HEK293 (cell line): ENCODE data around the gene FRY.

Experiments used
- CTCF ChIA-PET: fragments of 350-600 bp; formaldehyde crosslinking; extraction: SDS; loops from one replicate; lab custom pipeline; 2021; ENCODE audit warnings: antibody characterized with exemption; lab: Yijun Ruan, JAX
- POLR2A ChIA-PET: fragments of 300-600 bp; formaldehyde crosslinking; extraction: SDS; loops from one replicate; lab custom pipeline; 2020; ENCODE audit warnings: antibody characterized with exemption, inconsistent platforms; lab: Yijun Ruan, JAX
- H3K27ac ChIP-seq: fragments of 200-500 bp; sonication (Bioruptor generic); 2 replicates; pipeline ENCODE4 v1.5.1; 2014; ENCODE audit warnings: low read depth, low read length, control low read depth, inconsistent platforms; ENCODE audit errors: extremely low read depth
- H3K36me3 ChIP-seq, 2 experiments: fragments of 200-500 bp in 1 of 2; sonication (Bioruptor generic) in 1 of 2; 1 replicate in 1 of 2; 2 replicates in 1 of 2; pipeline ENCODE4 v1.5.1; 2014 to 2017; ENCODE audit warnings: inconsistent platforms in 2 of 2, low read length in 2 of 2; ENCODE audit not compliant: control insufficient read depth in 2 of 2, insufficient read depth in 1 of 2
- H3K4me1 ChIP-seq: fragments of 200-500 bp; sonication (Bioruptor generic); 2 replicates; pipeline ENCODE4 v1.5.1; 2014; ENCODE audit warnings: mild to moderate bottlenecking, low read length, inconsistent platforms; ENCODE audit not compliant: control insufficient read depth, insufficient read depth
- H3K4me3 ChIP-seq: 2 replicates; pipeline ENCODE4 v1.5.1; 2011; ENCODE audit warnings: low read depth, mild to moderate bottlenecking, control low read depth, low read length, moderate library complexity
- H3K9me3 ChIP-seq: fragments of 200-500 bp; sonication (Bioruptor generic); 2 replicates; pipeline ENCODE4 v1.5.1; 2014; ENCODE audit warnings: low read depth, low read length, inconsistent platforms; ENCODE audit not compliant: control insufficient read depth, insufficient read depth
- GFI1B ChIP-seq: fragments of 450-650 bp; formaldehyde crosslinking; IDR thresholded peaks from 2 replicates; pipeline ENCODE4 v1.5.1; 2016; ENCODE audit warnings: missing biosample characterization, missing genetic modification characterization
- HOXA7 ChIP-seq: sonication (generic); formaldehyde crosslinking; IDR thresholded peaks from 2 replicates; pipeline ENCODE4 v1.8.1; 2022; ENCODE audit warnings: missing genetic modification reagents, borderline replicate concordance
- KLF17 ChIP-seq: fragments of 450-650 bp; formaldehyde crosslinking; IDR thresholded peaks from 2 replicates; pipeline ENCODE4 v1.5.1; 2016; ENCODE audit warnings: missing biosample characterization, missing genetic modification characterization
- RBAK ChIP-seq: fragments of 450-650 bp; formaldehyde crosslinking; IDR thresholded peaks from 2 replicates; pipeline ENCODE4 v1.5.1; 2016; ENCODE audit warnings: missing biosample characterization, missing genetic modification characterization
- TSHZ1 ChIP-seq: fragments of 450-650 bp; formaldehyde crosslinking; IDR thresholded peaks from 2 replicates; pipeline ENCODE4 v1.5.1; 2016; ENCODE audit warnings: missing biosample characterization, missing genetic modification characterization, borderline replicate concordance
- WT1 ChIP-seq: fragments of 450-650 bp; formaldehyde crosslinking; IDR thresholded peaks from 2 replicates; pipeline ENCODE4 v1.5.1; 2016; ENCODE audit warnings: missing biosample characterization, missing genetic modification characterization
- ZBTB48 ChIP-seq: fragments of 450-650 bp; formaldehyde crosslinking; IDR thresholded peaks from 2 replicates; pipeline ENCODE4 v1.5.1; 2016; ENCODE audit warnings: missing biosample characterization, missing genetic modification characterization
- ZNF133 ChIP-seq: fragments of 450-650 bp; formaldehyde crosslinking; IDR thresholded peaks from 2 replicates; pipeline ENCODE4 v1.5.1; 2016; ENCODE audit warnings: missing biosample characterization, missing genetic modification characterization
- ZNF169 ChIP-seq: fragments of 450-650 bp; formaldehyde crosslinking; IDR thresholded peaks from 2 replicates; pipeline ENCODE4 v1.5.1; 2016; ENCODE audit warnings: missing biosample characterization, missing genetic modification characterization
- ZNF48 ChIP-seq: fragments of 450-650 bp; formaldehyde crosslinking; IDR thresholded peaks from 2 replicates; pipeline ENCODE4 v1.5.1; 2016; ENCODE audit warnings: missing biosample characterization, missing genetic modification characterization
- ZNF571 ChIP-seq: fragments of 450-650 bp; formaldehyde crosslinking; IDR thresholded peaks from 2 replicates; pipeline ENCODE4 v1.5.0; 2017; ENCODE audit warnings: missing biosample characterization, missing genetic modification characterization
- ZNF600 ChIP-seq: fragments of 450-650 bp; formaldehyde crosslinking; IDR thresholded peaks from 2 replicates; pipeline ENCODE4 v1.5.1; 2016; ENCODE audit warnings: missing biosample characterization, missing genetic modification characterization
- ZNF658 ChIP-seq: fragments of 450-650 bp; formaldehyde crosslinking; IDR thresholded peaks from 2 replicates; pipeline ENCODE4; 2016; ENCODE audit warnings: missing biosample characterization, missing genetic modification characterization
- ZNF704 ChIP-seq: fragments of 450-650 bp; formaldehyde crosslinking; IDR thresholded peaks from 2 replicates; pipeline ENCODE4 v1.5.1; 2016; ENCODE audit warnings: missing biosample characterization, missing genetic modification characterization
- ZNF776 ChIP-seq: fragments of 450-650 bp; formaldehyde crosslinking; IDR thresholded peaks from 2 replicates; pipeline ENCODE4 v1.5.0; 2017; ENCODE audit warnings: missing biosample characterization, missing genetic modification characterization, borderline replicate concordance
- ZNF777 ChIP-seq: fragments of 450-650 bp; formaldehyde crosslinking; IDR thresholded peaks from 2 replicates; pipeline ENCODE4 v1.5.1; 2017; ENCODE audit warnings: missing biosample characterization, missing genetic modification characterization, borderline replicate concordance
- ZSCAN23 ChIP-seq: fragments of 450-650 bp; formaldehyde crosslinking; IDR thresholded peaks from 2 replicates; pipeline ENCODE4 v1.5.1; 2016; ENCODE audit warnings: missing biosample characterization, missing genetic modification characterization
- TF ChIP-seq, protein P1 (sequence below): fragments of 450-650 bp; formaldehyde crosslinking; IDR thresholded peaks from 2 replicates; pipeline ENCODE4 v1.5.0; 2017; ENCODE audit warnings: missing biosample characterization, missing genetic modification characterization, borderline replicate concordance
- TF ChIP-seq, protein P2 (sequence below): fragments of 450-650 bp; IDR thresholded peaks from 2 replicates; pipeline ENCODE4 v1.5.1; 2018; ENCODE audit warnings: missing biosample characterization, mild to moderate bottlenecking, missing genetic modification characterization

FRY gene

DNA sequence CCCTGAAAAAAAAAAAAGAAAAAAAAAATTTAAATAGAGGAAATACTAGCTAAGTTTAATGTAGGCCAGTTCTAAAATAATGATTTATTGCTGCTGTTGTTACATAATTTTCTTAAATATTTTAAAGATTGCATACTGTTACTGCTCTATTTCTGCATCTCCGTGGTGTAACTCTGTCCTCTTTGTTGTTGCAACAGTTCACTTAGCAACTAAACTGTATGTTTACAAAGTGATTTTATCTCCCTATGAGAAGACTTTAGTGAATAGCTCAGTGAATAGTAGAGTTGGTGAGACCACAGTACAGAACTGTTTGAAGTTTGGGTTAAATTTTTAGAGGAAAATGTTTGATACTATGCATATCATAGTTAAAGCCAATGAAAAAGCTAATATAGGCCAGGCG lies 303.1 kb downstream of the FRY start:
- H3K36me3 ChIP-seq = peaks cover 45 to 56% of the 10 kb centered on the region in 2 experiments
- H3K9me3 ChIP-seq = no peaks in the 10 kb centered on the region
- TF ChIP-seq TSHZ1 (tag by site-specific recombination) (no peak), ZNF133 (tag by site-specific recombination) (no peak), ZNF776 (tag by site-specific recombination) (no peak), RBAK (no peak), ZNF777 (tag by site-specific recombination) (no peak), ZNF48 (no peak), HOXA7 (CRISPR knock-in tag) (no peak)
- ChIA-PET CTCF (interaction anchor here (0.7 to 1.2 kb wide), 2 partner anchors 16 to 159 kb away, joined by 3 read pairs; no protein-coding TSS in a partner anchor), POLR2A (interaction anchor here (1.4 kb wide), 1 partner anchor 20 kb away, joined by 5 read pairs; the partner anchor contains the start of genes BRCA2 and ZAR1L)
- H3K27ac ChIP-seq = no peak overlapping the region
- H3K4me1 ChIP-seq = no peaks in the 10 kb centered on the region
- H3K4me3 ChIP-seq = no peak overlapping the region

DNA sequence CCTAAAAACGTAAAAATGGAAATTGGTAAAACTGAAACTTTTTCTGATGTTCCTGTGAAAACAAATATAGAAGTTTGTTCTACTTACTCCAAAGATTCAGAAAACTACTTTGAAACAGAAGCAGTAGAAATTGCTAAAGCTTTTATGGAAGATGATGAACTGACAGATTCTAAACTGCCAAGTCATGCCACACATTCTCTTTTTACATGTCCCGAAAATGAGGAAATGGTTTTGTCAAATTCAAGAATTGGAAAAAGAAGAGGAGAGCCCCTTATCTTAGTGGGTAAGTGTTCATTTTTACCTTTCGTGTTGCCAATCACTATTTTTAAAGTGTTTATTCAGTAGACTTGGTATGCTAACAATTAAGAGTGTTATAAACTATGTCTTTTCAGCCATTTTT lies 309.3 kb downstream of the FRY start:
- CTCF ChIA-PET = no interaction called here
- Histone ChIP-seq H3K4me3 (no peak overlapping the region), H3K36me3 (peaks cover 14 to 17% of the 10 kb centered on the region in 2 experiments), H3K4me1 (no peaks in the 10 kb centered on the region), H3K9me3 (no peaks in the 10 kb centered on the region), H3K27ac (no peak overlapping the region)
- TF ChIP-seq ZNF600 (tag by site-specific recombination) = no peak
- TF ChIP-seq ZNF571 = no peak
- no peak for TF ChIP-seq TSHZ1 (tag by site-specific recombination)
- TF ChIP-seq ZNF658 (tag by site-specific recombination) = no peak
- TF ChIP-seq ZSCAN23 (tag by site-specific recombination) = no peak
- TF ChIP-seq ZNF169 = no peak
- TF ChIP-seq, protein P1, sequence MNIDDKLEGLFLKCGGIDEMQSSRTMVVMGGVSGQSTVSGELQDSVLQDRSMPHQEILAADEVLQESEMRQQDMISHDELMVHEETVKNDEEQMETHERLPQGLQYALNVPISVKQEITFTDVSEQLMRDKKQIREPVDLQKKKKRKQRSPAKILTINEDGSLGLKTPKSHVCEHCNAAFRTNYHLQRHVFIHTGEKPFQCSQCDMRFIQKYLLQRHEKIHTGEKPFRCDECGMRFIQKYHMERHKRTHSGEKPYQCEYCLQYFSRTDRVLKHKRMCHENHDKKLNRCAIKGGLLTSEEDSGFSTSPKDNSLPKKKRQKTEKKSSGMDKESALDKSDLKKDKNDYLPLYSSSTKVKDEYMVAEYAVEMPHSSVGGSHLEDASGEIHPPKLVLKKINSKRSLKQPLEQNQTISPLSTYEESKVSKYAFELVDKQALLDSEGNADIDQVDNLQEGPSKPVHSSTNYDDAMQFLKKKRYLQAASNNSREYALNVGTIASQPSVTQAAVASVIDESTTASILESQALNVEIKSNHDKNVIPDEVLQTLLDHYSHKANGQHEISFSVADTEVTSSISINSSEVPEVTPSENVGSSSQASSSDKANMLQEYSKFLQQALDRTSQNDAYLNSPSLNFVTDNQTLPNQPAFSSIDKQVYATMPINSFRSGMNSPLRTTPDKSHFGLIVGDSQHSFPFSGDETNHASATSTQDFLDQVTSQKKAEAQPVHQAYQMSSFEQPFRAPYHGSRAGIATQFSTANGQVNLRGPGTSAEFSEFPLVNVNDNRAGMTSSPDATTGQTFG (tag by site-specific recombination) = no peak
- TF ChIP-seq, protein P2, sequence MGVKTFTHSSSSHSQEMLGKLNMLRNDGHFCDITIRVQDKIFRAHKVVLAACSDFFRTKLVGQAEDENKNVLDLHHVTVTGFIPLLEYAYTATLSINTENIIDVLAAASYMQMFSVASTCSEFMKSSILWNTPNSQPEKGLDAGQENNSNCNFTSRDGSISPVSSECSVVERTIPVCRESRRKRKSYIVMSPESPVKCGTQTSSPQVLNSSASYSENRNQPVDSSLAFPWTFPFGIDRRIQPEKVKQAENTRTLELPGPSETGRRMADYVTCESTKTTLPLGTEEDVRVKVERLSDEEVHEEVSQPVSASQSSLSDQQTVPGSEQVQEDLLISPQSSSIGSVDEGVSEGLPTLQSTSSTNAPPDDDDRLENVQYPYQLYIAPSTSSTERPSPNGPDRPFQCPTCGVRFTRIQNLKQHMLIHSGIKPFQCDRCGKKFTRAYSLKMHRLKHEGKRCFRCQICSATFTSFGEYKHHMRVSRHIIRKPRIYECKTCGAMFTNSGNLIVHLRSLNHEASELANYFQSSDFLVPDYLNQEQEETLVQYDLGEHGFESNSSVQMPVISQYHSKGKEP = no peak
- TF ChIP-seq WT1 = no peak
- no peak for TF ChIP-seq GFI1B (tag by site-specific recombination)
- no peak for TF ChIP-seq KLF17 (tag by site-specific recombination)
- TF ChIP-seq ZBTB48 = no peak
- TF ChIP-seq ZNF704 (tag by site-specific recombination) = no peak
- TF ChIP-seq, all 188 proteins: peak for 0
- POLR2A ChIA-PET = interaction anchor here (0.7 kb wide), 1 partner anchor 9 kb away, joined by 3 read pairs; no protein-coding TSS in a partner anchor
